PFSK-1 (cell line): ENCODE data around the gene SOBP.

Experiments used
- FOXP2 ChIP-seq: optimal IDR thresholded peaks from 2 replicates; pipeline ENCODE3; 2011; ENCODE audit warnings: borderline replicate concordance, control low read depth, inconsistent platforms; ENCODE audit not compliant: insufficient read depth; ENCODE audit errors: extremely low read length, extremely low read depth
- POLR2AphosphoS5 ChIP-seq: IDR thresholded peaks from 2 replicates; pipeline ENCODE4 v1.6.1; 2012; ENCODE audit warnings: low read depth, mild to moderate bottlenecking, control low read depth, low read length, moderate library complexity
- SIN3A ChIP-seq: IDR thresholded peaks from 2 replicates; pipeline ENCODE4 v1.6.1; 2012; ENCODE audit warnings: mild to moderate bottlenecking, low read length, moderate library complexity, borderline replicate concordance; ENCODE audit not compliant: insufficient read depth
- TAF1 ChIP-seq: IDR thresholded peaks from 2 replicates; pipeline ENCODE4 v1.6.1; 2012; ENCODE audit warnings: low read length, control low read depth, borderline replicate concordance; ENCODE audit not compliant: insufficient read depth
- TF ChIP-seq, protein P1 (sequence below), 2 experiments: IDR thresholded peaks; 2 replicates each; pipeline versions ENCODE4 v1.6.1 to v1.8.0; 2011 to 2012; ENCODE audit warnings: low read depth in 2 of 2, low read length in 2 of 2, control low read depth in 1 of 2, inconsistent platforms in 1 of 2, mild to moderate bottlenecking in 1 of 2, moderate library complexity in 1 of 2; ENCODE audit not compliant: insufficient read depth in 1 of 2

SOBP gene

DNA sequence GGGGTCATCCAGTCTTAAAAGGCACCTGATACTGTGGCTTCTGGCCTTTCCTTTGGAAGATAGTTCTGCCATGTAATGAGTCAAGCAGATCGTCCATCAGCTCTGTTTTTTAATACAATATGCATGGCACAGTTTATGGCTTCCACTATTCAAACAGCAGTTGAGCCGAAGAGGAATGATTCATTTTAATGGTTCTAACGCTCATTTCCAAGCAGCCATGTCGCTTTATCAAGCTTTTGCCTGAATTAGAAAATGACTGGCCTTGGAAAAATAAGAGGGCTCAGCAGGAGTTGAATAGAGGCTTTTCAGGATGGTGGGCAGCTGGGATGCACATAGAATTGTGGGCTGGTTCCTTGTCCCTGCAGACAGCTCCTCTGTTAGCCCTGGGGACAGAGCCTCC, 138.1 kb downstream of the SOBP start:
- TF ChIP-seq TAF1 (no peak), FOXP2 (no peak), POLR2AphosphoS5 (no peak), SIN3A (no peak)
- TF ChIP-seq, protein P1, sequence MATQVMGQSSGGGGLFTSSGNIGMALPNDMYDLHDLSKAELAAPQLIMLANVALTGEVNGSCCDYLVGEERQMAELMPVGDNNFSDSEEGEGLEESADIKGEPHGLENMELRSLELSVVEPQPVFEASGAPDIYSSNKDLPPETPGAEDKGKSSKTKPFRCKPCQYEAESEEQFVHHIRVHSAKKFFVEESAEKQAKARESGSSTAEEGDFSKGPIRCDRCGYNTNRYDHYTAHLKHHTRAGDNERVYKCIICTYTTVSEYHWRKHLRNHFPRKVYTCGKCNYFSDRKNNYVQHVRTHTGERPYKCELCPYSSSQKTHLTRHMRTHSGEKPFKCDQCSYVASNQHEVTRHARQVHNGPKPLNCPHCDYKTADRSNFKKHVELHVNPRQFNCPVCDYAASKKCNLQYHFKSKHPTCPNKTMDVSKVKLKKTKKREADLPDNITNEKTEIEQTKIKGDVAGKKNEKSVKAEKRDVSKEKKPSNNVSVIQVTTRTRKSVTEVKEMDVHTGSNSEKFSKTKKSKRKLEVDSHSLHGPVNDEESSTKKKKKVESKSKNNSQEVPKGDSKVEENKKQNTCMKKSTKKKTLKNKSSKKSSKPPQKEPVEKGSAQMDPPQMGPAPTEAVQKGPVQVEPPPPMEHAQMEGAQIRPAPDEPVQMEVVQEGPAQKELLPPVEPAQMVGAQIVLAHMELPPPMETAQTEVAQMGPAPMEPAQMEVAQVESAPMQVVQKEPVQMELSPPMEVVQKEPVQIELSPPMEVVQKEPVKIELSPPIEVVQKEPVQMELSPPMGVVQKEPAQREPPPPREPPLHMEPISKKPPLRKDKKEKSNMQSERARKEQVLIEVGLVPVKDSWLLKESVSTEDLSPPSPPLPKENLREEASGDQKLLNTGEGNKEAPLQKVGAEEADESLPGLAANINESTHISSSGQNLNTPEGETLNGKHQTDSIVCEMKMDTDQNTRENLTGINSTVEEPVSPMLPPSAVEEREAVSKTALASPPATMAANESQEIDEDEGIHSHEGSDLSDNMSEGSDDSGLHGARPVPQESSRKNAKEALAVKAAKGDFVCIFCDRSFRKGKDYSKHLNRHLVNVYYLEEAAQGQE (IDR thresholded peaks at IDR 0.05; ENCODE audit: insufficient read depth in 1 of 2, low read depth in 2 of 2, low read length in 2 of 2), result no peak

DNA sequence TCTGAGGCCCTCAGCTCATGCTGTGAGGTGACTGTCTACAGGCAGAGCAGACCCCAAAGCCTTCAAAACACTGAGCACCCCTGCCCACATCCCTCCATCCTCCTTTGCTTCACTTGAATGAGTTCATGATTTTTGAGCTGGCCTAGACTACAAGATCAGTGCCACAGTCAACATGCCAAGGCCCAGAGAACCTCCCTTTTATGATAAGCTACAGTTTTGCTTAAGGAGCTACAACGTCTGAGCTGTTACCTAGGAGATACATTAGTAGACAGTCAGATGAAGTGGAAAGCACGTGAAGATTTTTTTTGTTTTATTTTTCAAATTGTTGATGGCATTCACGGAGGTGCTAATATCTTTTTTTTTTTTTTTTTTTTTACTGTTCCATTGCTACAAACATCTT, 139.0 kb downstream of the SOBP start:
- TF ChIP-seq, protein P1 (IDR thresholded peaks at IDR 0.05; ENCODE audit: insufficient read depth in 1 of 2, low read depth in 2 of 2, low read length in 2 of 2), result no peak
- TF ChIP-seq POLR2AphosphoS5 (no peak), FOXP2 (no peak), SIN3A (no peak), TAF1 (no peak)

DNA sequence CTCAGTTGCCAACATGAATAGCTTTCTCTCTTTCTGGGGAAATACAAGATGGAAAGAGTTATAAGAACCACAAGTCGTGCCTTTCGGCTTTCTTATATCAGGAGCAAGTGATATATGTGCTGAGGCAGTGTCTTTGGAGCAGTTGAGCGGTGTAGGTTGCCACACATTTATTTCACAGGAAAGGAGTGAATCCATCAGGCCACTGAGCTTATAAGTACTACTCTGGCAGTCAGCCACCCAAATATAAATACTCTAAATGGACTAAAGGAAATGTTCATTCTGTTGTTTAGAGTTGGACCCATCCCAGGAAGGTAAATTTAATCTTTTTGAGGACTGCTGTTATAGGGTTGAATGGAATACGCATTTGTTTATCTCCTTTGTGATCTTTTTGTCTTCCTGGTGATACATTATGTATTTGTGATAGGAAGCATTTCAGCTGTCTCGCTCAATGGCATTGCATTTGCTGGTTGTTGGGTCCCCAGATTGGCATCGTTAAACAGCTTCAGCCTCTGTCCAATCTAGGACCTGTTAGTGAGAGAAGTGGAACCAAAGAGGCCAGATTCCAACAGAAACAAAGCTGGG, 139.7 kb downstream of the SOBP start:
- TF ChIP-seq POLR2AphosphoS5 (no peak), TAF1 (no peak), SIN3A (no peak), FOXP2 (no peak)
- TF ChIP-seq, protein P1 (IDR thresholded peaks at IDR 0.05; ENCODE audit: insufficient read depth in 1 of 2, low read depth in 2 of 2, low read length in 2 of 2), result no peak

DNA sequence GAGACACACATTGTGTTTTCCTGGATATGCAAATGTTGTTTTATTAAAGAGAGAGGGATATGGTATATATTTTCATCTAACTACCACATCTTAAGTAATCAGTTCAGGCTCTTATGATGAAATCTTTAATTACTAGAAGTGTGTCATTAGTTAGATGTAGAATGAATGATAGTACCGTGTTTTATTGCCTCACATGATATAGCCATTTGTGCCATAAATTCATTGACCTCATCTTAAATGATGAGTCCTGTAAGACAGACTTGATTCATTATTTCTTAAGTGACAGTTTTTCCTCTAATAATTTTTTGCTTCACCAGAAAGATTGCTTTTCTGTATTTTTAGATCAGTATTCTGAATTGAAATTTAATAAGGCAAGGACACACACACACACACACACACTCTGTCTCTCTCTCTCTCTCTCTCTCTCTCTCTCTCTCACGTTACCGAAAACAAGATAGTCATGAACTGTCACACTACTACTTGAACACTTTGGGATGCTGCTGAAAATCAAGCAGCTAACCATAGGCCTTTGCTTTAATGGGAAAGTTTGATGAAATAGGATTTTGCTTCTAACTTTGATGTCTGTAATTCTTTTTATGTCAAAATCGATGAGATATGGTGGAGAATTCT, 140.5 kb downstream of the SOBP start:
- TF ChIP-seq POLR2AphosphoS5 (no peak), FOXP2 (no peak), TAF1 (no peak), SIN3A (no peak)
- TF ChIP-seq, protein P1 (IDR thresholded peaks at IDR 0.05; ENCODE audit: insufficient read depth in 1 of 2, low read depth in 2 of 2, low read length in 2 of 2), result no peak
